Measurements from ENCODE around the gene TYW1. TPM values are rescaled to one million over a fixed set of nuclear protein-coding genes. Genes with fewer than 3 reads are reported as not detected.
"Not testable (repeated sequence)": the region's sequence is repeated elsewhere in the genome, so short reads cannot be mapped to it uniquely, and the experiment has no call there.

The TYW1 gene
- total RNA-seq, 1 donor from 2014 or later = 24.9 TPM

DNA sequence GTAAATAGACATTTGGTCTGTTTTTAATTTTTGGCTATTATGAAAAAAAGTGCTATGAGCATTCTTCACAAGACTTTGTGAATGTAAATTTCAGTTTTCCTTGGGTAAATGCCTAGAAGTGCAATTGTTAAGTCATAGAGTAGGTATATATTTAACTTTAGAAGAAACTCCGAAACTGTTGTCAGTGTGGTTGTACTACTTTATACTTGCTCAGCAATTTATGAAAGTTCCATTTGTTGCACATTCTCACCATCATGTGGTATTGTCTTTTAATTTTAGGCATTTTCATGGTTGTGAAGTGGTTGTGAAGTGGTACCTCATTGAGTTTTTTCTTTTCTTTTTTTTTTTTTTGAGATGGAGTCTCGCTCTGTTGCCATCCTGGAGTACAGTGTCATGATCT lies 60.0 kb downstream of the TYW1 start:
- H3K36me3 Mint-ChIP-seq (ENCODE audit: insufficient read depth) = peaks cover 23% of the 10 kb centered on the region

DNA sequence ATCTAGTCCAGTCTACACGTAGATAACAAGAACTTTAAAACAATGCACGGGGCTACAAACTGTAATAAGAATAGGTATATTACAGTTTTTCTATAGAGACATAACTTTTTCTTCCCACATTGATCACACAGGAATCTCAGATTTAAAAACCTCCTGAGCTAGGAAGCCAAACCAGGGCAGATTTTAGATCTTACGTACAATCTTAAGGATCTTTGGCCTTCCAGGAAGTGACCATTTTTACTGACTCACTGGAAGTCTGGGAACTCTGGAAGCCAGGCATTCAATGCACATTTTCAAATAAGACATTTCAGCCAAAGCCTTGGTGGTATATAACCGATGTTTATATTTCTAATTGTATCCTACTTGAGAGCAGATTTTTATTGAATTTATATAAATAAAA lies 64.7 kb downstream of the TYW1 start:
- not testable (repeated sequence) for H3K27me3 Mint-ChIP-seq; H3K4me1 Mint-ChIP-seq (ENCODE audit: low read depth); H3K27ac Mint-ChIP-seq; H3K9me3 Mint-ChIP-seq (ENCODE audit: low read depth); DNase-seq (ENCODE audit: low spot score, unreplicated experiment); H3K4me3 Mint-ChIP-seq (ENCODE audit: low read depth)
- H3K36me3 Mint-ChIP-seq (ENCODE audit: insufficient read depth) = peaks cover 32% of the 10 kb centered on the region

More for the DNA sequence above, 60.0 kb downstream of the TYW1 start:
- DNase-seq (ENCODE audit: low spot score, unreplicated experiment) = no peak
- Mint-ChIP-seq H3K27me3 (no peaks in the 10 kb centered on the region), H3K27ac (no peak overlapping the region), H3K4me1 (ENCODE audit: low read depth) (no peaks in the 10 kb centered on the region), H3K9me3 (ENCODE audit: low read depth) (peaks cover 3% of the 10 kb centered on the region), H3K4me3 (ENCODE audit: low read depth) (no peak overlapping the region)
- TF ChIP-seq CTCF (IDR thresholded peaks at IDR 0.05; ENCODE audit: unreplicated experiment) = no peak

DNA sequence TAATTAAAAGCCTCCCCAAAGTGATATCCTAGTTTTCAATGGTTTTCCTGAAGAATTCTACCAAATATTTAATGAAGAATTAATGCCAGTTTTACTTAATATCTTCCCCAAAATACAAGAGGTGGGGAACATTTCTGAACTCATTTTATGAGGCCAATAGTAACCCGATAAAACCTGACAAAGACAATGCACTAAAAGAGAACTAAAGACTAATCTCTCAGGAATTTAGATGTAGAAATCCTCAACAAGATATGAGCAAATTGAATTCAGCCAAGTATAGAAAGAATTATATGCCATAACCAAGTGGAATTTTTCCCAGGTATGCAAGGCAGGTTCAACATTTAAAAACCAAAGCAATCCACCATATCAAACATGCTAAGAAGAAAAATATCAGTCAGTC lies 66.2 kb downstream of the TYW1 start:
- H3K9me3 Mint-ChIP-seq (ENCODE audit: low read depth); H3K27ac Mint-ChIP-seq; H3K4me3 Mint-ChIP-seq (ENCODE audit: low read depth); DNase-seq (ENCODE audit: low spot score, unreplicated experiment); H3K4me1 Mint-ChIP-seq (ENCODE audit: low read depth); H3K27me3 Mint-ChIP-seq: not testable (repeated sequence)
- H3K36me3 Mint-ChIP-seq (ENCODE audit: insufficient read depth) = peaks cover 32% of the 10 kb centered on the region

GRCh38 chr7:67066950-67067622 lies 70.5 kb downstream of the TYW1 start:
- H3K27me3 Mint-ChIP-seq; H3K27ac Mint-ChIP-seq; DNase-seq (ENCODE audit: low spot score, unreplicated experiment); H3K4me1 Mint-ChIP-seq (ENCODE audit: low read depth); H3K4me3 Mint-ChIP-seq (ENCODE audit: low read depth): not testable (repeated sequence)
- Mint-ChIP-seq H3K36me3 (ENCODE audit: insufficient read depth) (peaks cover 43% of the 10 kb centered on the region), H3K9me3 (ENCODE audit: low read depth) (peaks cover 13% of the 10 kb centered on the region)

GRCh38 chr7:67076120-67076519 lies 79.5 kb downstream of the TYW1 start:
- H3K4me3 Mint-ChIP-seq (ENCODE audit: low read depth); H3K27ac Mint-ChIP-seq; DNase-seq (ENCODE audit: low spot score, unreplicated experiment); H3K4me1 Mint-ChIP-seq (ENCODE audit: low read depth); H3K27me3 Mint-ChIP-seq: not testable (repeated sequence)
- Mint-ChIP-seq H3K9me3 (ENCODE audit: low read depth) (peaks cover 36% of the 10 kb centered on the region), H3K36me3 (ENCODE audit: insufficient read depth) (peaks cover 58% of the 10 kb centered on the region)

DNA sequence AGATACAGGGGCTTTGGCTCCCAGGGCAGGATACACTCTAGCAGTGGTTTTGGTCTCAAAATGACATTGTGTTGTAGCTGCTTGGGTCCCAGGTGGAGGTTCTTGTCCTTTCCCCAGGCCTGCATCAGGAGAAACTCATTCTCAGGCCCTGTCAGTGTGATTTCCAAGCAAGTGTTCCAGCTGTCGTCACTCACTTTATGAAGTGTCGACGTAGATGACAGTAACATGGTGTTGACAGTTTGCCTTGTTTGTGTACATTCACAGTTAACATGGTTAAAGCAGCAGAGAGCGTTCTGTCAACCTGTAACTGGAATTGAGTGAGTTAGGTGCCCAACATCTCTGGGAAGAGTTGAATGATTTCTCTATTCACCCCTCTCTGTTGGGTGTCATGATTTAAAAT lies 86.2 kb downstream of the TYW1 start:
- H3K9me3 Mint-ChIP-seq (ENCODE audit: low read depth) = peaks cover 25% of the 10 kb centered on the region
- DNase-seq (ENCODE audit: low spot score, unreplicated experiment); H3K27me3 Mint-ChIP-seq; H3K4me1 Mint-ChIP-seq (ENCODE audit: low read depth); H3K27ac Mint-ChIP-seq; H3K4me3 Mint-ChIP-seq (ENCODE audit: low read depth): not testable (repeated sequence)
- peaks cover 39% of the 10 kb centered on the region for H3K36me3 Mint-ChIP-seq (ENCODE audit: insufficient read depth)

- not testable (repeated sequence) for H3K4me1 Mint-ChIP-seq (ENCODE audit: low read depth); H3K4me3 Mint-ChIP-seq (ENCODE audit: low read depth); DNase-seq (ENCODE audit: low spot score, unreplicated experiment); H3K9me3 Mint-ChIP-seq (ENCODE audit: low read depth); H3K27me3 Mint-ChIP-seq
- H3K36me3 Mint-ChIP-seq (ENCODE audit: insufficient read depth) = peaks cover 20% of the 10 kb centered on the region
- peak overlapping the region; percentile 81 for H3K27ac Mint-ChIP-seq
Measured at GRCh38 chr7:67089261-67089660, 92.6 kb downstream of the TYW1 start.

DNA sequence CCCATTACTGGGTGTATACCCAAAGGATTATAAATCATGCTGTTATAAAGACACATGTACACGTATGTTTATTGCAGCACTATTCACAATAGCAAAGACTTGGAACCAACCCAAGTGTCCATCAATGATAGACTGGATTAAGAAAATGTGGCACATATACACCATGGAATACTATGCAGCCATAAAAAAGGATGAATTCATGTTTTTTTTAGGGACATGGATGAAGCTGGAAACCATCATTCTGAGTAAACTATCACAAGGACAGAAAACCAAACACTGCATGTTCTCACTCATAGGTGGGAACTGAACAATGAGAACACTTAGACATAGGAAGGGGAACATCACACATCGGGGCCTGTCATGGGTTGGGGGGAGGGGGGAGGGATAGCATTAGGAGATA lies 94.4 kb downstream of the TYW1 start:
- H3K27ac Mint-ChIP-seq; DNase-seq (ENCODE audit: low spot score, unreplicated experiment); H3K4me1 Mint-ChIP-seq (ENCODE audit: low read depth); H3K9me3 Mint-ChIP-seq (ENCODE audit: low read depth); H3K27me3 Mint-ChIP-seq; H3K4me3 Mint-ChIP-seq (ENCODE audit: low read depth): not testable (repeated sequence)
- H3K36me3 Mint-ChIP-seq (ENCODE audit: insufficient read depth) = peaks cover 21% of the 10 kb centered on the region

- peaks cover 17% of the 10 kb centered on the region for H3K36me3 Mint-ChIP-seq (ENCODE audit: insufficient read depth)
- not testable (repeated sequence) for H3K4me1 Mint-ChIP-seq (ENCODE audit: low read depth); H3K27me3 Mint-ChIP-seq; H3K9me3 Mint-ChIP-seq (ENCODE audit: low read depth); H3K27ac Mint-ChIP-seq; H3K4me3 Mint-ChIP-seq (ENCODE audit: low read depth); DNase-seq (ENCODE audit: low spot score, unreplicated experiment)
Measured at GRCh38 chr7:67098031-67098430, 101.4 kb downstream of the TYW1 start.

GRCh38 chr7:67099406-67099805 lies 102.8 kb downstream of the TYW1 start:
- not testable (repeated sequence) for H3K4me3 Mint-ChIP-seq (ENCODE audit: low read depth); H3K4me1 Mint-ChIP-seq (ENCODE audit: low read depth); DNase-seq (ENCODE audit: low spot score, unreplicated experiment); H3K27ac Mint-ChIP-seq; H3K27me3 Mint-ChIP-seq; H3K9me3 Mint-ChIP-seq (ENCODE audit: low read depth)
- H3K36me3 Mint-ChIP-seq (ENCODE audit: insufficient read depth) = peaks cover 15% of the 10 kb centered on the region

DNA sequence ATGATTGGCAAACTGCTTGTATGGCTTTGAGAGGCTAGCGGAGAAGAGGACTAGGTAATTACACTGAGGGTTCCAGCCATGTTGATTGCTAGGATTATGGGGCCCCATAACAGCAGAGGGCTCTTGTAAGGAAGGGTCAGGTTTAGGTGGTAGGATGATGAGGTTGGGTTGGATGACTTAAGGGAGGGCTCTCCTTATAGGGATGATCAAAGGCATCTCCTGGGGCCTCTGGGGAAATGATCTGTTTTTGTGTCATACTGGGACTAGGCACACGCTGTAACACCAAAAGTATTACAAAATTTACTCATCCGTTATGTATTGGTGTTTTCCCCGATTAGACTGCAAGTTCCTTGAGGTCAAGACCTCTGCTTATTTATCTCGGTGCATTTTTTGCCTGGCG lies 103.4 kb downstream of the TYW1 start:
- not testable (repeated sequence) for H3K27me3 Mint-ChIP-seq; H3K27ac Mint-ChIP-seq; H3K4me3 Mint-ChIP-seq (ENCODE audit: low read depth); H3K4me1 Mint-ChIP-seq (ENCODE audit: low read depth); DNase-seq (ENCODE audit: low spot score, unreplicated experiment); H3K9me3 Mint-ChIP-seq (ENCODE audit: low read depth)
- H3K36me3 Mint-ChIP-seq (ENCODE audit: insufficient read depth) = peaks cover 13% of the 10 kb centered on the region

All from progenitor cell of endocrine pancreas (in vitro differentiated cells).